ENCODE results near the gene PLA2G2F.

The PLA2G2F gene

GRCh38 chr1:20174937-20175666, 36.0 kb downstream of the PLA2G2F start:
- DNase-seq: no peak

GRCh38 chr1:20178634-20179370, 39.7 kb downstream of the PLA2G2F start:
- DNase-seq: peak; percentile 23

- no peak for DNase-seq
Observed at GRCh38 chr1:20179371-20180128, 40.4 kb downstream of the PLA2G2F start.

- no peak for DNase-seq
Observed at GRCh38 chr1:20180129-20180843, 41.2 kb downstream of the PLA2G2F start.

- DNase-seq: no peak
Observed at GRCh38 chr1:20180844-20181207, 41.7 kb downstream of the PLA2G2F start.

GRCh38 chr1:20182415-20182814, 43.3 kb downstream of the PLA2G2F start:
- no peak for DNase-seq

GRCh38 chr1:20183035-20183434, 43.9 kb downstream of the PLA2G2F start:
- no peak for DNase-seq

GRCh38 chr1:20183616-20184271, 44.6 kb downstream of the PLA2G2F start:
- no peak for DNase-seq

GRCh38 chr1:20184481-20184900, 45.4 kb downstream of the PLA2G2F start:
- no peak for DNase-seq

GRCh38 chr1:20184997-20185833, 46.1 kb downstream of the PLA2G2F start:
- DNase-seq: peak; percentile 62

GRCh38 chr1:20185834-20186782, 47.0 kb downstream of the PLA2G2F start, which contains the start of the genes PLA2G2C and UBXN10:
Gene PLA2G2C (minus strand): TSS chr1:20186518. CDS start chr1:20177363, 9,155 bp downstream.
Gene UBXN10 (plus strand): TSS chr1:20186096. CDS start chr1:20190562, 4,466 bp downstream.
- peak; percentile 73 for DNase-seq

- DNase-seq: no peak
Observed at GRCh38 chr1:20187103-20187812, 48.1 kb downstream of the PLA2G2F start.

GRCh38 chr1:20187813-20188454, 48.8 kb downstream of the PLA2G2F start:
- no peak for DNase-seq

GRCh38 chr1:20188455-20188817, 49.3 kb downstream of the PLA2G2F start:
- no peak for DNase-seq

- DNase-seq: no peak
Observed at GRCh38 chr1:20189664-20190063, 50.5 kb downstream of the PLA2G2F start.

- DNase-seq: no peak
Observed at GRCh38 chr1:20190256-20191160, 51.4 kb downstream of the PLA2G2F start.

- no peak for DNase-seq
Observed at GRCh38 chr1:20191266-20191825, 52.2 kb downstream of the PLA2G2F start.

Data from CD4-positive, alpha-beta T cell treated with Interferon gamma for 1 hour (primary cell).